Dendritic cell treated with granulocyte-macrophage colony-stimulating factor and Interleukin-4, amounts not matched to agents 40 ng/mL and 50 ng/mL, for 4 days (primary cell): Measurements from ENCODE around the gene SKAP1.

Experiments
- H3K27ac Mint-ChIP-seq: one replicate; pipeline ENCODE4 v1.8.0; 2022; ENCODE audit warnings: mild to moderate bottlenecking, mixed read lengths
- H3K27me3 Mint-ChIP-seq: one replicate; pipeline ENCODE4 v1.8.0; 2022; ENCODE audit warnings: mild to moderate bottlenecking, mixed read lengths
- H3K36me3 Mint-ChIP-seq: one replicate; pipeline ENCODE4 v1.8.0; 2022; ENCODE audit warnings: low read depth, mixed read lengths
- H3K4me1 Mint-ChIP-seq: one replicate; pipeline ENCODE4 v1.8.0; 2022; ENCODE audit warnings: low read depth, mixed read lengths
- H3K4me3 Mint-ChIP-seq: one replicate; pipeline ENCODE4 v1.8.0; 2022; ENCODE audit warnings: mild to moderate bottlenecking, moderate library complexity, mixed read lengths
- H3K9me3 Mint-ChIP-seq: one replicate; pipeline ENCODE4 v1.8.0; 2022; ENCODE audit warnings: mixed read lengths
- intact Hi-C: fragments of 100-400 bp; cut with micrococcal nuclease; formaldehyde crosslinking; loops from one replicate; pipeline ENCODE4 v1.15.0; 2022

SKAP1 gene

DNA sequence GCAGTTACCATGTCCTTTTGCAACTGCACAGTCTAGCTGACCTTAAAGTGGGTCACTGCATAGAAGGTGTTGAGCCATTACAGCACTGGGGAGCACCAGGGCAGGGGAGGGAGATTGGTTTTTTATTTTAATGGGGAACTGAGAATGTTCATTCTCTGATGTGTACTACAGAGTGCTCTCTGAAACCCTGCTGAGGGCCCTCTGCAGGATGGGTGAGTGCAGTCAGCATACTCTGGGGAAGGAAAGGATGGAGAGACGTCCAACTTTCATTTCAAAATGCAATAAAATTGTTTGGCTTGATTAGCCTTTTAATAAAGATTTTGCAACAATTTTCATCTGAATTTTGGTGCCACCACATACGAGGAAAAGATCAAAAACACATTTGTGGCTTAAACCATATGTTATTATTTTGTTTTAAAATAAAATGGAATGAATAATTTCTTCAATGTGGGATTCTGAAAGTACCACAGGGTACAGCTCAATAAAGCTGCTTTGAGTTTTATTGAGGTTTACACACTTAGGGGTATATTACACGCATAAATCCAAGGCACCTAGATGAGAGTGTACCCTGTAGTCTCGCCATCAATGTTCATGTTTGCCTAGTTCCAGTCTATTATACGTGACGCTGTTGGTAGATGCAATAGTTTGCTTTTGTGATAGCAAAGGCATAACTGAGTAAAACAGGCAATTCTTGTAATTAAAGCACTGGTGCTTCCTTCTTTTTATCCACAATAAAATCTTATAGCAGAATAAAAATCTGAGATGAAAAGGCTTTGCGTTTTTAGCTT, 249.0 kb downstream of the SKAP1 start:
- no peak overlapping the region for H3K27ac Mint-ChIP-seq
- no peak overlapping the region for H3K4me3 Mint-ChIP-seq
- H3K36me3 Mint-ChIP-seq, result no peaks in the 10 kb centered on the region
- no peaks in the 10 kb centered on the region for H3K9me3 Mint-ChIP-seq
- intact Hi-C loops, result no loop called here
- H3K4me1 Mint-ChIP-seq, result no peaks in the 10 kb centered on the region
- peaks cover 17% of the 10 kb centered on the region for H3K27me3 Mint-ChIP-seq

DNA sequence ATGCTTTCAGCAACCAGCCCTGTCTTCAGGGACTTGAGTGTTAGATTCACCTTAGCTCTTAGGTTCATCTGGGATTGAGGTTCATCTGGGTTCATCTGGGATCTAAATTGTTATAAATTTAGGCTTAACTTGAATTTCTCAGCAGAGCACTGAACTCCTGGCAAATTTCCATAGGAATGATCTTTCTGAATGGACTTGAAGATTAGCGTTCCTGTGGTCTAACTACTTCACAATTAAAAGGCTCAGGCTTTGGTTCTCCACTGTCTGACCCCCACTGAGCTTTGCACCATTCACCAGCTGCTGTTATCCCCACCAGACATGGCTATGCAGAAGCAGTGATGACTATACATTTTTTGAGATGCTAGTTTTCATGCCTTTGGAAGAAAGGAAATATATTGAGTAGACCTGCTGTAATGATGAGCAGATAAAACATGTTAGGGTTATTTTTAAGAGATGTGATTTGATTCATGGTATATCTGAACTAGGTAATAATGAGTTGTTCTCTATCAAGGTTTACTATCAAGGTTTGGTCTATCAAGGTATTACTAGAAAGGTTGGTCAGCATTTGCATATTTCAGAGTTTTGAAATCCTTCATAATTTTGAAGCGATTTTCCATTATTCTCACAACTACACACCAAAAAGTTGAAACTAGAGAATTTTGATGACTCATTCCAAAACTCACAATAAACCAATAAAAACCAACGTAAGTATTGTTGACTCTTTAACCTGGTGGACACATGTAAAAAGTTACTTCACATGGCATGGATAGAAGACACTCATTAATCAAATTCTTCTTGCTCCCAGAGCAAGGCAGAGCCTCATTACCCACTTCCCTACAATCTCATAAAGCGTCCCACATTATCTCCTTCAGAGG, 250.7 kb downstream of the SKAP1 start:
- H3K27me3 Mint-ChIP-seq, result peaks cover 13% of the 10 kb centered on the region
- H3K36me3 Mint-ChIP-seq, result no peaks in the 10 kb centered on the region
- intact Hi-C loops, result no loop called here
- no peaks in the 10 kb centered on the region for H3K9me3 Mint-ChIP-seq
- H3K4me1 Mint-ChIP-seq, result no peaks in the 10 kb centered on the region
- H3K4me3 Mint-ChIP-seq, result no peak overlapping the region
- no peak overlapping the region for H3K27ac Mint-ChIP-seq

DNA sequence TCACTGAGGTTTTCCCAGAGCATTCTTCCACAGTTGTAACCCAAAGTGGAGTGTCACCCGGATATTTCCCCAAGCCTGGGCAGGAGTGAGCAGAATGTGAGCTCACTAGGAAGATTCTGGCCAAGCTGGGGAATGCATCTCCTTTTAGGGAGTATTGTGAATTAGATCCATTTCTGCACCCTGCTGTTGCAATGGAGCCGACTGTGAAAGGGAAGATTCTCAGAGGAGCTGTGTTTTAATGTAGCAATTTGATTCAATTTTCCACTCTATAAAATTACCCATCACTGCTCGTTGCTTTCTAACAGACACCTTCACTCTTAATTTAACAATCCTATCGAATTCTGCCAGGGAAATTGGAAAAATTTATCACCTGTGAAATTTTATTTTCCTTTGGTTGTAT, 251.7 kb downstream of the SKAP1 start:
- Mint-ChIP-seq H3K4me1 (no peaks in the 10 kb centered on the region), H3K4me3 (no peak overlapping the region), H3K27me3 (peaks cover 11% of the 10 kb centered on the region), H3K27ac (no peak overlapping the region), H3K36me3 (no peaks in the 10 kb centered on the region), H3K9me3 (no peaks in the 10 kb centered on the region)
- intact Hi-C loops, result no loop called here

DNA sequence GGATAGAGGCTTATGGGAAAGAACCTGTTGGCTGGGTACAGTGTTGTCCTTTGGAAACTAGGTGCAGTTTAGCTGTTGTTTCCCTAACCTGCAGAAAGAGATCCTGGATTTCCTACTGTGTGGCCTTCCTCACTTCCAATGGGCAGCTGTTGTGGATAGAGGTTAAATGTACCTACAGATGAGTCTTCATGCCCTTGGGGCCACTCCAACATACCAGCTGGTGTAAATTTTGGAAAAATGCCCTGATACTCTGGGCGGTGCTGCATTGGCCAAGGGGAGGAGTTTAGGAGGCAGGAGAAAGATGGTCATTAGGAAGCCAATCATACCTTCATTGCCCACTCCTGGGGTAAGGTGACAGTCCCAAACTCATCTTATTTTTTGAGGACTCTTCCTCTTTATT, 252.2 kb downstream of the SKAP1 start:
- H3K36me3 Mint-ChIP-seq, result no peaks in the 10 kb centered on the region
- H3K9me3 Mint-ChIP-seq, result no peaks in the 10 kb centered on the region
- no peak overlapping the region for H3K27ac Mint-ChIP-seq
- intact Hi-C loops, result no loop called here
- no peak overlapping the region for H3K4me3 Mint-ChIP-seq
- peaks cover 12% of the 10 kb centered on the region for H3K27me3 Mint-ChIP-seq
- H3K4me1 Mint-ChIP-seq, result no peaks in the 10 kb centered on the region

DNA sequence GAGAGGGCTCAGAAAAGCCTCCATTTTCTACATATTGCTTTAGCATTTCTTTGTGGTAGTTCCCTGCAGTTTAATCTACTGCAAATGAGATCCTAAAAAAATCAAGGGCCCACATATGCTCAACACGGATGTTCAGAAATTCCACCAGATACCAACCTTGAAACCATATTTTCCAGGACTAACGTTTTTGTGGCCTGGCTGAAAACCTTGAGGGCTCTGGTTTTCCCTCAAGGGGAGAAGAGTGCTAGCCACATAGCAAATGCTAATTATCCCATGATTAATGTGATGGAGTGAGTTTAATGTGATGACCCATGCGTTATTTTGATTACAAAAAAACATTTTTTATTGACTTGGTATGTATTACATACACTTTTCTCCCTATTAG, 253.6 kb downstream of the SKAP1 start:
- H3K4me3 Mint-ChIP-seq, result no peak overlapping the region
- H3K9me3 Mint-ChIP-seq, result no peaks in the 10 kb centered on the region
- no peaks in the 10 kb centered on the region for H3K4me1 Mint-ChIP-seq
- no peaks in the 10 kb centered on the region for H3K36me3 Mint-ChIP-seq
- intact Hi-C loops, result no loop called here
- H3K27me3 Mint-ChIP-seq, result peaks cover 13% of the 10 kb centered on the region
- no peak overlapping the region for H3K27ac Mint-ChIP-seq

DNA sequence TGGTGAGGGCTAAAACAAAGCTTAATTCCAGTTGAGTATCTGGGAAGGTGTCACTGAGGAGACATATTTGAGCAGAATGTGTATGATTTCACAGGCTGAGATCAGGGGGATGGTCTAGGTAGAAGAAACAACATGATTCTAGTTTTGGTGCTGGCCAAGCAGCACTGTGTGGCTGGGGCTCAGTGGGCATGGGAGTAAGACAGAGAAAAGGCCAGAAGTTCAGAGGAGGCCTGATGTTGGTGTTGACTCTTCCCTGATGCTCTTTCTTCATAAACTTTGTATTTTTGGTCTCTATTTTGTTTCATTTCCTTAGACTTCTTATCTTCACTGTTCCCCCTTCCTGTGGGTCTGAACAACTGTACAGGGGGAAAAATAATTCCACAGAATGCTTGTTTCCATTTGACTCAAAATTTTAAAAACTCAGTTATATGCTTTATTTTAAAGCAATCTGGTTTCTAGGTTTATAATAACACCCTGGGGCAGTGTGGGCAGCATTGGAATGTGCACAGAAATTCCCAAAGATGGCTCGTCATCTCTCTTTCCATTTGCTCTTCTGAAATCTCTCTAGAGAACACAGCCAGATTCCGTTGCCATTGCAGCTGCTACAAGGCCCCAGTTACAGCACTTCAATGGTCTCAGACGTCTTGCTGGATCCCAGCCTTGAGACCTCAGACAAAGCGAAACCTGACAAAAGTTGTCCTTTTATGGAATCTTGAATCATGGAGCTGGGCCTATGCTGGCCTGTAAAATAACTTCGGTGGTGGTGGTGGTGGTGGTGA, 254.1 kb downstream of the SKAP1 start:
- intact Hi-C loops, result no loop called here
- peaks cover 14% of the 10 kb centered on the region for H3K27me3 Mint-ChIP-seq
- H3K36me3 Mint-ChIP-seq, result no peaks in the 10 kb centered on the region
- H3K4me3 Mint-ChIP-seq, result no peak overlapping the region
- H3K9me3 Mint-ChIP-seq, result no peaks in the 10 kb centered on the region
- H3K27ac Mint-ChIP-seq, result no peak overlapping the region
- no peaks in the 10 kb centered on the region for H3K4me1 Mint-ChIP-seq

DNA sequence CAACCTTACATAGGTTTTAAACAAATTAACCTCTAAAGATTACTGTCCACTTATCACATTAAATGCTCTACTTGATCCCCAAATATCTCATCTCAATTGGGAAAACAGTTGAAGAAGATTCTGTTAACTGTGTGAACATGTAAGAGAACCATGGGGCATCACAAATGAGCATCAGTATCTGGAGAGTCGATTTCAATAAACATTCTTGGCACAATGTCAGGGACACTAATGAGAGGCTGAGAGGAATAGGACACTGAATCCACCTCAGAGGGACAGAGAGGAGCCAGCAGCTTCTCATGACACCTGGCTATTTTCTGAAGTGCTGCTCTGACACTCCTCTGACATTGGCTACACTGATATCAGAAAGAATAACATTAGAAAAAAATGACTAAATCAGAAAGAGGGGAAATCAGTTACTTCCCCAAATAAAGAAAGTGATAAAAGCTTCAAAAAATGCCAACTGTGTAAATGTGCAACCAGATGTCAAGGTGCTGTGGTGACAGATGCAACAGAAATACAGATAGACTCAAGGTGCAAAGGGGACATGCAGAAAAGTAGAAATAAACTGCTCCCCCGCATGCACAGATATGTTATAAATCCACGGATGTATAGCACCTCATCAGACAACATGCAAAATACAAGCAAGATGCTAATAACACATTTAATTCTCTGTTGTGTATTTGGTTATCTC, 255.0 kb downstream of the SKAP1 start:
- no peaks in the 10 kb centered on the region for H3K9me3 Mint-ChIP-seq
- H3K27ac Mint-ChIP-seq, result no peak overlapping the region
- no peaks in the 10 kb centered on the region for H3K36me3 Mint-ChIP-seq
- no peak overlapping the region for H3K4me3 Mint-ChIP-seq
- intact Hi-C loops, result no loop called here
- H3K4me1 Mint-ChIP-seq, result no peaks in the 10 kb centered on the region
- peaks cover 14% of the 10 kb centered on the region for H3K27me3 Mint-ChIP-seq

DNA sequence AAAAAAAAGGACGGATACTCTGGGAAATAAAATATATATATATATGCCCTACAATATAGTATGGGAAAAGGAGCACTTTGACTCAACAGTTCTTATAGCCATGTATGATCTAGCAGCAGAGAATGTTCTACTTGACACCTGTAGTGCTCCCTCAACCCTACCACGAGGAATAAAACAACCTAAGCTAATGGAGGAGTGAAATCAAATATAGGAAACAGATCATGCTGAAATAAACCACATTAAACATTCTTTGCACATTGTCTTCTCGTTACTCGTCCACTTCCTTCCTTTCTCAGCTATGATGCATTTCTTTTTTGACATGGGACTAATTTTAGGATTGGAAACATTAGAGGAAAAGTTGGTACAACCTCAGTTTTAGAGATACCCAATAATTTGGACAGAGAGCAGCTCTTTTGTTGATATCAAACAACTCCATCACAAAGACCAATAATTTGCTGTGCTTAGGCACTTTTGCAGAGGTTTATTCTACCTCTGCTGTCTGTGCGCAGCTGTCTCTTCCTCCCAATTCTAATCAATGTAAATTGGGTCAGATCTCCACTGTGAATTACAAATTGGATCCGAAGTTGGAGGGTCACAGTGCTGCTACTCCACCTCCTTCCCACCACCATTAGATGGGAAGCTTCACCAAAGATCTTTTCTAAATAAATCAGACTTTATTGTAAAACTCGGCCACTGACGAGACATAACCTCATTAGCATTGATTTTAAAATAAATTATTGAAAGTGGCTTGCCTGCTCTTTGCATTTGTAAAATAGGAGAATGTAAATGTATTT, 256.6 kb downstream of the SKAP1 start:
- no peaks in the 10 kb centered on the region for H3K36me3 Mint-ChIP-seq
- H3K4me3 Mint-ChIP-seq, result no peak overlapping the region
- no peaks in the 10 kb centered on the region for H3K9me3 Mint-ChIP-seq
- no peaks in the 10 kb centered on the region for H3K4me1 Mint-ChIP-seq
- intact Hi-C loops, result no loop called here
- peaks cover 14% of the 10 kb centered on the region for H3K27me3 Mint-ChIP-seq
- H3K27ac Mint-ChIP-seq, result no peak overlapping the region

DNA sequence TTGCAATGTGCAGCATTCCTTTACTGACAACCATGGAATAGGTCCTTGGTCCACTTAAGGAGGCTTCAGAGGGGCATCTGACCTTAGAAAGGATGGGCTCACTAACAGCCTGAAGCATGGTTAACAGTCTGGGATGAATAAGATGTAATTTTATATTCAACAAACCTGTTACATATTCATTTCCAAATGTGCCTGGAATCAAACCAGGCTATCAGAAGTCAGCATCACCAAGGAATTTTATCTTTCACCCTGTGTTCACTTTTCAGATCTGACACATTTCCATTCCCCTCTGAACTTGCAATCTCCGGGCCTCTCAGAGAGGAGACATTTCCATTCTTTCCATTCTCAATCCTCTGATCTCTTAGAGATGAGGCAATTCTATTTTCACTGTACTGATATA, 260.1 kb downstream of the SKAP1 start:
- H3K9me3 Mint-ChIP-seq, result no peaks in the 10 kb centered on the region
- intact Hi-C loops, result no loop called here
- H3K27ac Mint-ChIP-seq, result no peak overlapping the region
- H3K27me3 Mint-ChIP-seq, result peaks cover 19% of the 10 kb centered on the region
- H3K4me1 Mint-ChIP-seq, result no peaks in the 10 kb centered on the region
- no peak overlapping the region for H3K4me3 Mint-ChIP-seq
- H3K36me3 Mint-ChIP-seq, result no peaks in the 10 kb centered on the region

DNA sequence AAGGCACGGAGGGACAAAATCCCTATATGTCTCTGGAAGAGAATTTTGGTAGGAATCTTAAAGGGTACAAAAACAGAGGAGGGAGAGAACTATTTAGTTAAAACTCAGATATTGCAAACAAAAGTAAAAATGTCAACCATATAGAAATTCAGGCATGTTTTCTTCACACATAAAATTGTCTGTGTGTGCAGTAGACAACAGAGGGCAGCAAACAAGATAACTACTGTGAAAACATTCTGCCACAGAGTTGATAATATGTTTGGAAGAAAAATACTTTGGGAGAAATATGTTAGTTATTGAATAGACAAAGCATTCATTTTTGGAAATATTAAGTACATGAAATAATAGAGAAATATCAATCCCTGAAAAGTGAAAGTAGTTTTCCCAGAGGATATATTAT, 266.2 kb downstream of the SKAP1 start:
- Mint-ChIP-seq H3K4me3 (no peak overlapping the region), H3K9me3 (no peaks in the 10 kb centered on the region), H3K4me1 (peaks cover 8% of the 10 kb centered on the region), H3K36me3 (no peaks in the 10 kb centered on the region), H3K27me3 (peaks cover 7% of the 10 kb centered on the region), H3K27ac (no peak overlapping the region)
- intact Hi-C loops, result no loop called here

DNA sequence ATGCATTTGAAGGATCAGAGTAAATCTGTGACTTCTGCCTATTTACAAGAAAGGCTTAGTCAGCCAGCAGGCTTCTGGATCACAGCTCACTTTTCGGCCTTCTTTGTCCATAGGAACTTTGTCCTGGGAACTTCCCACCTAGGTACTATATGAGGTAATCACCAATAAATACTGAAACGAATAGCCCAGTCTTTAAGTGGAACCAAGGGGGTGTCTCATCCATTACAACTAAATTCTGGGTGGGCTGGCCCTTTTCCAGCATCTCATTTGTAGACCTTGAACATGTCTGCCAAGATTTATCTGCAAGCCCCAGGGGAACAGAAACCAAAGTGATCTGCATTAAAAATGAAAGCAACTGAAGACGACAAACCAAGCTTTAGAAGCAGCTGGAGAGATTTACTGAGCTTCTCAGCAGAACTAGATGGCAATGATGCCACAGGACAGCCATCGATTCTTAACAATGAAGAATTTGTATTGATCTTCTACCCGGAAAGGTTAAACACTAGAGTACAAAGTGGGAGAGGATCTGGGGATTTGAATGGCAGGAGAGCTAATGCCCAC, 267.0 kb downstream of the SKAP1 start:
- Mint-ChIP-seq H3K36me3 (no peaks in the 10 kb centered on the region), H3K9me3 (no peaks in the 10 kb centered on the region), H3K4me1 (peaks cover 8% of the 10 kb centered on the region), H3K27ac (no peak overlapping the region), H3K27me3 (peaks cover 3% of the 10 kb centered on the region), H3K4me3 (no peak overlapping the region)
- intact Hi-C loops, result no loop called here

DNA sequence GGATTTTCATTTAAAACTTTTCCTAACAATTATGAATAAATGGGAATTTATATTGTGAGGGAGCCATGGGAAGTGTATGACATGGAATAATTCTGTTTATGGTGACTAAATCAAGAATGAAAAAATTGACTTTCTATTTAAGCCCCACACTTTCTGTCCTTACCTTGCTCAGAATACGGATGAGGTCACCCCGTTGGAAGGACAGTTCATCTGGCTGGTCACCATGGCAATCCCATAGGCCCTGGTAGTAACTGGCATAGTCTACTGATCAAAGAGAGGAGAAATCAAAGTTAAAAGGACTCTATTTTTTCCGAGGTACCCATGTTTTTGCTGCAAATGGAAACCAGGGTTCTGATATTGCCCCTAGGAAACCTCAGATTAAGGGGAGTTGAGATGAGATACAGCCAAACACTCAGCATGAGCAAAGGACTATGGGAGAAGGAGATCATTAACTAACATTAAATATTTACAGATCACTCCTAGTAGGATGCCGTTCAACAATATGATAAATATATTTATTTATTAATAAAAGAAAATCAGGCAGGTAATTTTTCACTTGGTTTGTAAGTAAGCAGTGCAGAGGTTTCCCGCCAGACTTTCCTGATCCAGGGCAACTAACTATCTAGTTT, 267.6 kb downstream of the SKAP1 start:
- Mint-ChIP-seq H3K27me3 (peaks cover 2% of the 10 kb centered on the region), H3K27ac (no peak overlapping the region), H3K9me3 (no peaks in the 10 kb centered on the region), H3K4me3 (no peak overlapping the region), H3K4me1 (peaks cover 8% of the 10 kb centered on the region), H3K36me3 (no peaks in the 10 kb centered on the region)
- intact Hi-C loops, result no loop called here
